Measurements from ENCODE around the gene MAGI3. TPM values are rescaled to one million over a fixed set of nuclear protein-coding genes. Genes with fewer than 3 reads are reported as not detected.

Gene MAGI3
- total RNA-seq, 3 donors from 2014 or later: 48.6 to 65.4 (median 62.9) TPM

- ATAC-seq (peak; percentile 76), DNase-seq (peak in 1 of 3 donors; percentile 44)
- TF ChIP-seq, protein P1, sequence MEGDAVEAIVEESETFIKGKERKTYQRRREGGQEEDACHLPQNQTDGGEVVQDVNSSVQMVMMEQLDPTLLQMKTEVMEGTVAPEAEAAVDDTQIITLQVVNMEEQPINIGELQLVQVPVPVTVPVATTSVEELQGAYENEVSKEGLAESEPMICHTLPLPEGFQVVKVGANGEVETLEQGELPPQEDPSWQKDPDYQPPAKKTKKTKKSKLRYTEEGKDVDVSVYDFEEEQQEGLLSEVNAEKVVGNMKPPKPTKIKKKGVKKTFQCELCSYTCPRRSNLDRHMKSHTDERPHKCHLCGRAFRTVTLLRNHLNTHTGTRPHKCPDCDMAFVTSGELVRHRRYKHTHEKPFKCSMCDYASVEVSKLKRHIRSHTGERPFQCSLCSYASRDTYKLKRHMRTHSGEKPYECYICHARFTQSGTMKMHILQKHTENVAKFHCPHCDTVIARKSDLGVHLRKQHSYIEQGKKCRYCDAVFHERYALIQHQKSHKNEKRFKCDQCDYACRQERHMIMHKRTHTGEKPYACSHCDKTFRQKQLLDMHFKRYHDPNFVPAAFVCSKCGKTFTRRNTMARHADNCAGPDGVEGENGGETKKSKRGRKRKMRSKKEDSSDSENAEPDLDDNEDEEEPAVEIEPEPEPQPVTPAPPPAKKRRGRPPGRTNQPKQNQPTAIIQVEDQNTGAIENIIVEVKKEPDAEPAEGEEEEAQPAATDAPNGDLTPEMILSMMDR (IDR thresholded peaks at IDR 0.05): no peak
- no peak overlapping the region for H3K4me3 ChIP-seq
- H3K36me3 ChIP-seq (ENCODE audit: low read depth): no peaks in the 10 kb centered on the region
- intact Hi-C loops (cut with DNase I, micrococcal nuclease): no loop called here
- peaks cover 15% of the 10 kb centered on the region for H3K4me1 ChIP-seq (ENCODE audit: low read depth)
- H3K9me3 ChIP-seq: no peaks in the 10 kb centered on the region
Observed at GRCh38 chr1:113452921-113453770, 62.8 kb downstream of the MAGI3 start.

DNA sequence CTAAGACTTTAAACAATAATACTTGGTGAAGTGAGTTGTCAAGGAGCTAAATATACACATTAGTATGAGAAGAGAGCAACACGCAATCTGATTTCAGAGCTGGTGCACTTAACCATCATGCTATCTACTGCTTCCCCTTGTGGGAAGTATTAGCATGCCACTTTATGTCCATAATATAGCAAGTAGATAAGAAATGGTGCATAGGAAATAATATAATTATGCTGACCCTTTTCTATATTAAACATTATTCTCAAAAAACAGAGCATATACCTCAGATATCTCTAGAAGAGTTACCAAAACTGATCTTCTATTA lies 63.4 kb downstream of the MAGI3 start:
- TF ChIP-seq, protein P1 (IDR thresholded peaks at IDR 0.05): no peak
- Histone ChIP-seq H3K36me3 (ENCODE audit: low read depth) (no peaks in the 10 kb centered on the region), H3K4me1 (ENCODE audit: low read depth) (peaks cover 15% of the 10 kb centered on the region), H3K9me3 (no peaks in the 10 kb centered on the region), H3K4me3 (no peak overlapping the region)
- intact Hi-C loops (cut with DNase I, micrococcal nuclease): no loop called here
- DNase-seq (no peak), ATAC-seq (no peak)

GRCh38 chr1:113455374-113455773 lies 65.1 kb downstream of the MAGI3 start:
- TF ChIP-seq, protein P1 (IDR thresholded peaks at IDR 0.05): no peak
- intact Hi-C loops (cut with DNase I, micrococcal nuclease): no loop called here
- ATAC-seq (no peak), DNase-seq (no peak)
- no peaks in the 10 kb centered on the region for H3K9me3 ChIP-seq
- no peaks in the 10 kb centered on the region for H3K36me3 ChIP-seq (ENCODE audit: low read depth)
- peaks cover 15% of the 10 kb centered on the region for H3K4me1 ChIP-seq (ENCODE audit: low read depth)
- H3K4me3 ChIP-seq: no peak overlapping the region

DNA sequence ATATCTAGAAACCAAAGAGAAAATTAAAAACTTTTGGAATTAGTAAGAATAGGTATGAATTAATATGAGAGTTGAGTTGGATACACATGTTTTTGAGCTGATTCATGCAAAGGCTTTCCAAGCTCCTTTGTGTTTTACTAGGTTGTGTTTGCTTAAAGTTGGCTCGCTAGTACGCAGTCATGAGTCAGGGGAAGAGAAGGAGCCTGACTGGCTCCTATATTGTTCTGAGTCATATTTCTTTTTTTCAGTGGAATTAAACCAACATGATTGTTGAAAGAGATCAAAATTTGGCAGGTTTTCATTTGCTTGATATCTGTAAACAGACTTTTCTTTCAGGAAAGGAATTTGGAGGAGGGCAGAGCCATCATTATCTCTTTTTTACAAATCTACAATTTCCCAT lies 66.7 kb downstream of the MAGI3 start:
- TF ChIP-seq, protein P1 (IDR thresholded peaks at IDR 0.05): no peak
- Histone ChIP-seq H3K36me3 (ENCODE audit: low read depth) (no peaks in the 10 kb centered on the region), H3K9me3 (no peaks in the 10 kb centered on the region), H3K4me3 (no peak overlapping the region), H3K4me1 (ENCODE audit: low read depth) (peaks cover 8% of the 10 kb centered on the region)
- intact Hi-C loops (cut with DNase I, micrococcal nuclease): no loop called here
- DNase-seq (no peak), ATAC-seq (peak; percentile 89)

GRCh38 chr1:113459279-113459678 lies 69.0 kb downstream of the MAGI3 start:
- Histone ChIP-seq H3K36me3 (ENCODE audit: low read depth) (no peaks in the 10 kb centered on the region), H3K4me1 (ENCODE audit: low read depth) (no peaks in the 10 kb centered on the region), H3K4me3 (no peak overlapping the region), H3K9me3 (no peaks in the 10 kb centered on the region)
- DNase-seq: no peak
- TF ChIP-seq, protein P1 (IDR thresholded peaks at IDR 0.05): no peak
- intact Hi-C loops (cut with DNase I, micrococcal nuclease): no loop called here
- no peak for ATAC-seq

Data from mucosa of descending colon (tissue), 3 donors.